ENCODE measurements around the gene DNAH6. TPM values are rescaled to one million over a fixed set of nuclear protein-coding genes. Genes with fewer than 3 reads are reported as not detected.
A peak's percentile ranks its signal among the peaks of the same experiment; 100 is the strongest.
"Not testable (repeated sequence)": the region's sequence is repeated elsewhere in the genome, so short reads cannot be mapped to it uniquely, and the experiment has no call there.

The DNAH6 gene
- polyA plus RNA-seq (ENCODE audit: insufficient read length in 4 of 4) = 1 to 10 TPM in 3 of 4 donors, under 1 TPM in 1; 0.48 to 3.0 (median 2.1) TPM

DNA sequence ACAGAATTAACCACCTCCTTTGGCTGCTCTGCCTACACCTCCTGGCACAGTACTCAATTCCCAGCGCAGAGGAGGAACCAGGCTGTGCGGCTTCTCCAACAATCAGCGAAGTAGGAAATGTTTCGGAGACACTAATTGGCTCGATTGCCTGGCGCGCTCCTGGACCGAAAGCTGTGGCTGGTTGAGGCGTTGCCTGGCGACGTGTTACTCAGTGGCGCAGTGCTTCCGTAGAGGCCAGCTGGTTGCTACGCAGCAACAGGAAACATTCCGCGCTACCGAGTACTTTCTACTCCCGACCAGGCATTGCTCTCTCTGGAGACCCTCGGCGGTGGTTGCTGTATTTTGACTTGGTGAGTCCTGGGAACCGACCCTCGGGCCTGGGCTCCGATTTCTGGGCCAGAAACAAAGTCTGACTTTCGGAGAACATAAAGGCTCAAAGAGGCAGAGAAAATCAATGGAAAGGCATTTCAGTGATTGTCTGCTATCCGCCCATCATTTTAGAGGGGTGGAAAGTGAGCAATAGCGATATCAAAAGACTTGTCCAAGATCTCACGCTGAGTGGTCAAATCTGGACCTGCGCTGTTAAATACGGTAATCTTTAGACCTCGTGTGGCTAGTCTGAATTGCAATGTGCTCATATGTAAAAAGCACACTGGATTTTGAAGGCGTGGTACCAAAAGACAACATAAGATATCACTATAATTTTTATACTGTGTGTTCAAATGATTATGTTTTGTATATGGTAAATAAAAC, at the start of gene DNAH6:
TSS of gene DNAH6 (plus strand) at position 265 of the 753 bp plus-strand sequence. CDS start 1,329 bp downstream, outside the sequence.
- peak; percentile 74 to 93 (median 84) for DNase-seq (ENCODE audit: low read depth in 4 of 4, low spot score in 3 of 4)

- no peak for DNase-seq (ENCODE audit: low read depth in 4 of 4, low spot score in 3 of 4)
These were observed 48.9 kb upstream of the DNAH6 start for GRCh38 chr2:84467389-84467788.

- DNase-seq (ENCODE audit: low read depth in 4 of 4, low spot score in 3 of 4) = not testable (repeated sequence)
These were observed 43.9 kb upstream of the DNAH6 start for GRCh38 chr2:84472423-84472822.

DNA sequence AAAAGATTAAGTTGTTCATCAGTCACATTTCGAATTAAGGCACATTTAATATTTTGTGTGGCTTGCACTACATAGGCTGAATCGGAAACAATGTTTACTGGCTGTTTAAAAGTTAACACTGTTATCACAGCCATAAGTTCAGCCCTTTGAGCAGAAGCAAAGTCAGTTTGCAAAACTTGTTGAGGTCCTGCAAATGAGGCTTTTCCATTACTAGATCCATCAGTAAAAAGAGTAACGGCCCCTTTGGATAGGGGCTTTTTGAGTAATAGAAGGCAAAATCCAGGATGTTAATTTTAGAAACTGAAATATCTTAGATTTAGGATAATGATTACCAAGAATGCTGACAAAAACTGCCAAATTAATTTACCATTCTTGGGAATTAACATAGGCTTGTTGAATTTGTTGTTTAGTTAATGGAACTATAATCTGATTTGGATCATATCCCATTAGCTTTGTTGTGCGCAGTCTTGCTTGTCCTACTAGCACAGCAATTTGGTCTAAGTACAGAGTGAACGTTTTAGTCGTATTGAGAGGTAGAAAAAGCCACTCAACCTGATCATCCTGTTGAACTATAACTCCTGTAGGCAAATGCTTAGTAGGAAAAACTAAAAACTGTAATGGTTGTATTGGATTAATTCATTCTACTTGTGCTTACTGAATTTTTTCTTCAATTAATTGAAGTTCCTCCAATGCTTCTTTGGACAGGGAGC, 43.3 kb upstream of the DNAH6 start:
- no peak for DNase-seq (ENCODE audit: low read depth in 4 of 4, low spot score in 3 of 4)

GRCh38 chr2:84474176-84474575, 42.1 kb upstream of the DNAH6 start:
- DNase-seq (ENCODE audit: low read depth in 4 of 4, low spot score in 3 of 4) = no peak

DNA sequence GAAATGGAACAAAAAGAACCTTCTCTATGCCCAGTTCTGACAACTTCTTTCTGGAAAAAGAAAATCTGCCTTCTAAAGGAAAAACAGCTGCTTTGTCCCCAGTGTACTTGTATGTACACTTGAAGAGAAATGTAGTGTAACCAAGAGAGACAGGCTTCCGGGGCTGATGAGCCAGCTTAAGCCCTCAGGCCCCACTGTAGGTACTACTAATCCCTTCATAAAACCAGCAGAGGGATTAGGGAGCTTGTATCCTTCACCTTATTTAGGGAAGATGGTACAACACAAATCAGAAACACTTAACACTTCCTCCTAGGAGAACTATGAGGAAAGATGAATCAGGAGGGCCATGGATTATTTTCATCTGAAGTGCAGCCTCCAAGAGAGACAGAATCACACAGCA, 38.4 kb upstream of the DNAH6 start:
- DNase-seq (ENCODE audit: low read depth in 4 of 4, low spot score in 3 of 4) = no peak

GRCh38 chr2:84478867-84479266, 37.4 kb upstream of the DNAH6 start:
- no peak for DNase-seq (ENCODE audit: low read depth in 4 of 4, low spot score in 3 of 4)

DNA sequence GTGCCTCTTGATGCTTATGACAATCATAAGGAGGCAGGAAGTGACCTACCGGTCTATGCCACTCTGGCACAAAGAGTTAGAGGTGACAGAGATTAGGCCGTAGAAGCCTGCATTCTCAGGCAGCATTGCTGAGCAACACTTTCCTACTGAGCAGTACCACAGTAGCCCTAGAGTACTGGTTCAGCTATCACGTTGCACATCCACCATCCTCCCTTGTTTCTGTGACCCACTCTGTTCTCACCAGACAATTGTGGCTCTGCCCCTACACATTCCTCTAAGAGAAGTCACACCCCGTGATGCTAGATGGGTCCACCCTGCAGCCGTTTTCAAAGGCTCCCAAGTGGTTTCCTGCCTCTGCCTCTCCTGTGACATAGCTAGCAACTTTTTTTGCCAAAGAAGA, 34.6 kb upstream of the DNAH6 start:
- no peak for DNase-seq (ENCODE audit: low read depth in 4 of 4, low spot score in 3 of 4)

DNA sequence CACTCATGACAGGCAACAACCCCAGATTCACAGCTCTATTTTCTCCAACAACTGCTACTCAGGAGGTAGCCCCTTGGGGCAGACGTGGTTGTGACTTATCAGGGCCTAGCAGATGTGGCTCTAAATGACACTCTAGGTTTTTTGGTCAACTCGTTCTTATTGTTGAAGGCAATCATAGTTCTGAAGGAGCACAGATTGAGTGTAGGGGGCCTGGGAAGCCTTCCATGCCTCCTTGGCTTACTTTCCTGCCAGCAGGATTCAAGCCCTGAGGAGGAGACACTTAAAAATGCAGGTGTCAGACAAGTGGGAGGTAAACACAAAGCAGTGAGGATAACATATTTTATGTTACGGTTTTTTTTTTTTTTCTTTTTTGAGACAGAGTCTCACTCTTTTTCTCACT, 33.7 kb upstream of the DNAH6 start:
- no peak for DNase-seq (ENCODE audit: low read depth in 4 of 4, low spot score in 3 of 4)

DNA sequence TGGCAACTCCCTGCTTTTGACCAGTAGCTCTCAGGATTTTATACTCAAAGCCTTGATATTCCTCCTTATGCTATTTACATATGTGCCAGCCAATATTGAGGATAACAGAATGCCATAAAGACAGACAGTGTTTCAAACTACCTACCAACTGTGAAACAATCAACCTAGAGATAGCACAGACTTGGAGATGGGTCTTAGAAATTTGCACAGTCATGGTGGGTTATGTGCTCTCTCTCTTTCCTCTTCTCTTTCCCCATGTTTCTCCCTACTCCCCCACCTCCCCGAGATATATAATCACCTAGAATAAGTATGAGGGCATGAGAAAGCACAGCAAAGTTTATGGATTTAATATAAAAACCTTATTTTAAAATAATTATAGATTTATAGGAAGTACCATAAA, 33.0 kb upstream of the DNAH6 start:
- no peak for DNase-seq (ENCODE audit: low read depth in 4 of 4, low spot score in 3 of 4)

DNA sequence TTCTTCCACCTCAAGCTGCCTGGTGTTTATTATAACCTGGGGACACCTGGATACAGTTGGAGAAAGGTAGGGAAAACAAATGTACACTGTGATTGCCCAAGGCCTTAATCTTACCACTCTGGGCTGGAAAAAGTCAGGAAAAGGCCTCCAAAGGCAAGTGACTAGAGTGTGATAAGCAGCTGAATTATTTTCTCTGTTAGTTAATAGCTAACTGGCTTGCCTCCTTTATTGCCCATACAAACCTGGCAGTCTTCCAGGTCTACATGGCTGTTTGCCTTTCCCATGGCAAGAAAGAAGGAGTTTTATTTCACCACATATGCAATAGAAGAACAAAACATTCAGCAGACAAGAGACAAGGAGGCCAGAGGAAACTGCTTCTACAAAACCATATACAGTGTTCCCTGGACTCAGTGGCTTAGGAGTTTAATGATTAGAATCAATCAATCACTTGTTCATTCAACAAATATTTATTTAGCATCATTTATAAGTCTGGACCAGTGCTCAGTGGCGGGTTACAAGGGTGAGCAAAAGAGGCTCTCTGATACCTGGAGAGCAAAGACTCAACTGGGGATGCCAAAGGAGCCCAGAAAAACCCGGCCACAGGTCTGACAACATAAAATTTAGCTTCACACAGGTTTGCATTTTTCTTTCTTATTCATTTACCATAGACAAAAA, 29.7 kb upstream of the DNAH6 start:
- peak; percentile 45 to 58 (median 52) for DNase-seq (ENCODE audit: low read depth in 4 of 4, low spot score in 3 of 4)

DNA sequence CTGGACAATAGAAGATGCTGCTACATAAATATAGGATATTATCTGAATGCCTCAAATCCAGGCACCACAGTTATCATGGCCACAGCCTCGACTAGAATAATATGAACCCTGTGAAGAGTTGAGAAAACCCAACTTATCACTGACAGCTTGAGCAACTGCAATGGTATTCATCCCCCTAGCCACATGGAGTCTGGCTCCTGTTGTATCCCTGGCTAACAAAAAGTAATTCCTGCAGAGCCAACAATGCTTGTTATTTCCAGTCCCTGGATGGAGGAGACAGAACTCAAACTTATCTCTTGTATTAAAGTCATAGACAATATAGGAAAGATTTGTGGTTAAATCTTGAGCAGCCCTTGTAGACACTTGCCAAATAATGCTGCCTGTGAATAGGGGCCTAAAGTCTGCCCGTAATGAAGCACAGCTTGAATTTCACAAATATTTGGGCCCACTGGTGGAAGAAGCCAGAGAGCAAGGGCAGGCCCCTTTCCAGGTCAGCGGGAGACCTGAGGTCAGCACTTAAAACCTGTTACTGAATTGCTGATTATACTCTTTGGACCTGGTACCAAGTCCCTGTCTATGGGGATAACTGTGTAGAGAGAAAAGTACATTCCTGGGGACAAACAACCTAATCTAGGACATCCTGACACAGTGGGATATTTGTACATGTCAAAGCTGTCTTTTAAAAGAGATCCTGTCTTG, 28.9 kb upstream of the DNAH6 start:
- no peak for DNase-seq (ENCODE audit: low read depth in 4 of 4, low spot score in 3 of 4)

GRCh38 chr2:84491256-84491655, 25.0 kb upstream of the DNAH6 start:
- DNase-seq (ENCODE audit: low read depth in 4 of 4, low spot score in 3 of 4) = no peak

- no peak for DNase-seq (ENCODE audit: low read depth in 4 of 4, low spot score in 3 of 4)
These were observed 24.6 kb upstream of the DNAH6 start for GRCh38 chr2:84491741-84492140.

DNA sequence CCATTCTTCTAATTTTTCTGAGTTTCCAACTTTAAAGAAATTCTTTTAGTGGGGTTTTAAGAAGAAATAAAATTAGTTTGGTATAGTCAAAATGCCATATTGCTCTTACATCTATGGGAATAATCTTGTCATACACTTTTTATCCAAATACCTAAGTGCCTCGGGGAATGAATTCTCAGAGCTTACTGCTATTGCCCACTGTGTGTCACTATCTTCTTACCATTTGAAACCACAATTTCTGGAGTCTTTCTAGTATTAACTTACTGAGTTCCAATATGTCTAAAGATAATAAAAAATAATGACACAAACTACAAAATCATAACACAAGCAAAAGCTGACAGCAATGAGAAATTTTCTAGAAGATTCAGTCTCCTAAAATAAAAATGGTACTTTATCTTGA, 23.7 kb upstream of the DNAH6 start:
- no peak for DNase-seq (ENCODE audit: low read depth in 4 of 4, low spot score in 3 of 4)

GRCh38 chr2:84493514-84493913, 22.8 kb upstream of the DNAH6 start:
- no peak for DNase-seq (ENCODE audit: low read depth in 4 of 4, low spot score in 3 of 4)

- DNase-seq (ENCODE audit: low read depth in 4 of 4, low spot score in 3 of 4) = no peak
These were observed 22.2 kb upstream of the DNAH6 start for GRCh38 chr2:84494070-84494469.

GRCh38 chr2:84495539-84496146, 20.7 kb upstream of the DNAH6 start:
- DNase-seq (ENCODE audit: low read depth in 4 of 4, low spot score in 3 of 4) = peak in 2 of 4 donors; percentile 47 to 61

GRCh38 chr2:84496386-84496785, 19.9 kb upstream of the DNAH6 start:
- no peak for DNase-seq (ENCODE audit: low read depth in 4 of 4, low spot score in 3 of 4)

- no peak for DNase-seq (ENCODE audit: low read depth in 4 of 4, low spot score in 3 of 4)
These were observed 19.0 kb upstream of the DNAH6 start for GRCh38 chr2:84497285-84497684.
